Adrenal gland (tissue), 12 donors: ENCODE data around the gene PDGFRB. TPM values are rescaled to one million over a fixed set of nuclear protein-coding genes. Genes with fewer than 3 reads are reported as not detected.

Experiments used
- DNase-seq, 7 donors: peaks; one replicate each; pipeline ENCODE4 v3.0.0-alpha.2; 2019 to 2020
- H3K27ac ChIP-seq, 5 donors: fragments of 200-600 bp; sonication (generic) in 4 of 5; 1 replicate in 3 of 5; 2 replicates in 2 of 5; pipeline versions ENCODE4 v1.5.1 to v1.8.0; 2016 to 2020; ENCODE audit warnings: mild to moderate bottlenecking in 1 of 5
- H3K27me3 ChIP-seq: fragments of 200-600 bp; 2 replicates; pipeline ENCODE4 v1.8.0; 2021
- H3K36me3 ChIP-seq, 2 donors: fragments of 200-600 bp; replicated peaks in 1 of 2; 1 replicate in 1 of 2; 2 replicates in 1 of 2; pipeline versions ENCODE4 v1.5.1 to v1.8.0; 2018 to 2022
- H3K4me1 ChIP-seq, 2 donors: fragments of 200-600 bp; replicated peaks in 1 of 2; 1 replicate in 1 of 2; 2 replicates in 1 of 2; pipeline versions ENCODE4 v1.5.1 to v1.8.0; 2018 to 2021
- H3K4me3 ChIP-seq, 4 donors: fragments of 200-600 bp; sonication (generic) in 3 of 4; one replicate each; pipeline ENCODE4 v1.5.1; 2016 to 2018
- H3K9me3 ChIP-seq, 3 donors: fragments of 200-600 bp; sonication (generic) in 1 of 3; replicated peaks in 1 of 3; 1 replicate in 2 of 3; 2 replicates in 1 of 3; pipeline versions ENCODE4 v1.5.1 to v1.8.0; 2016 to 2021
- CTCF ChIP-seq, 6 experiments: fragments of 450-650 bp in 4 of 6; fragments of 200-600 bp in 2 of 6; sonication (generic) in 1 of 6; IDR thresholded peaks; 1 replicate in 5 of 6; 2 replicates in 1 of 6; pipeline versions ENCODE4 v1.5.1 to v1.8.0; 2016 to 2021; ENCODE audit warnings: antibody characterized with exemption in 6 of 6, mild to moderate bottlenecking in 2 of 6, moderate library complexity in 1 of 6
- POLR2A ChIP-seq, 2 donors: fragments of 450-650 bp; IDR thresholded peaks; one replicate each; pipeline ENCODE4 v1.6.1; 2017; ENCODE audit warnings: antibody characterized with exemption in 2 of 2, mild to moderate bottlenecking in 2 of 2, moderate library complexity in 1 of 2
- WGBS, 4 donors: extraction: QIAGEN DNeasy Blood & Tissue Kit in 2 of 4; methylation state at CpG; one replicate each; pipeline versions ENCODE4 v1.1.5 to v1.1.7; 2013 to 2017; 5-methylcytosine and 5-hydroxymethylcytosine counted together
- intact Hi-C, 2 donors: fragments of 100-400 bp; cut with DNase I; formaldehyde crosslinking; loops; one replicate each; pipeline versions ENCODE4 v1.14.1 to v1.15.0; 2022 to 2023
- polyA plus RNA-seq, 3 donors: library from polyadenylated mRNA; stranded (reverse); fragments of 200-250 nt in 2 of 3; fragments of 350-450 nt in 1 of 3; fragmentation: Illumina TruSeq in 1 of 3; extraction: RNeasy Lipid Tissue Mini Kit (QIAGEN cat#74804) in 1 of 3; gene quantifications; one replicate each; pipeline ENCODE4 v1.2.3, GENCODE V29; 2013 to 2014
- total RNA-seq, 9 donors: library from RNA; depleted of rRNA in 4 of 9; stranded (reverse); fragments of >200 nt in 4 of 9; fragments of 120-200 nt in 1 of 9; fragmentation: NEBNext Ultra II Directional in 1 of 9; extraction: Animal tissue kit (Norgen Biotek cat#: 25700) in 1 of 9; gene quantifications; one replicate each; pipeline versions ENCODE4 v1.1.0 to v1.2.4, GENCODE V29; 2013 to 2023
- donor health status: healthy with polysubstance abuse.
- donor health status: Bipolar disorder and iron deficiency.
- donor health status: DM: yes; HTN: yes; CAD: no.
- donor health status: DM: no; HTN: no; CAD: no.
- donor health status: DM: no; HTN: no; CAD: no.
- donor health status: DM: yes; HTN: yes; CAD: no.

Gene PDGFRB
- total and polyA plus RNA-seq, 12 donors, result 21.3 to 188 (median 73.1) TPM

GRCh38 chr5:150122536-150123481, 32.8 kb downstream of the PDGFRB start:
- no peak for DNase-seq
- TF ChIP-seq POLR2A (IDR thresholded peaks at IDR 0.05) (no peak), CTCF (IDR thresholded peaks at IDR 0.05) (no peak)
- intact Hi-C loops, result no loop called here

GRCh38 chr5:150122158-150122510, 33.5 kb downstream of the PDGFRB start:
- 61 to 100% (median 68%) methylated on average over 1 to 5 of the region's 5 CpGs; no CpG with 5 or more reads in 1 of the 4 donors for WGBS, 4 donors
- H3K4me1 ChIP-seq, result no peaks in the 10 kb centered on the region
- DNase-seq, result no peak
- intact Hi-C loops, result no loop called here
- TF ChIP-seq POLR2A (IDR thresholded peaks at IDR 0.05), result no peak
- TF ChIP-seq CTCF (IDR thresholded peaks at IDR 0.05), result no peak
- H3K9me3 ChIP-seq, result no peaks in the 10 kb centered on the region
- no peak overlapping the region for H3K4me3 ChIP-seq
- no peaks in the 10 kb centered on the region for H3K27me3 ChIP-seq
- peaks cover 0 to 9% of the 10 kb centered on the region in 2 donors for H3K36me3 ChIP-seq
- no peak overlapping the region for H3K27ac ChIP-seq

More at GRCh38 chr5:150122536-150123481, 32.8 kb downstream of the PDGFRB start:
- no peak overlapping the region for H3K4me3 ChIP-seq
- WGBS, 4 donors, result 90 to 95% (median 91%) methylated on average over 8 to 15 of the region's 15 CpGs
- H3K27ac ChIP-seq, result no peak overlapping the region
- no peaks in the 10 kb centered on the region for H3K27me3 ChIP-seq
- no peaks in the 10 kb centered on the region for H3K4me1 ChIP-seq
- H3K9me3 ChIP-seq, result no peaks in the 10 kb centered on the region
- peaks cover 0 to 9% of the 10 kb centered on the region in 2 donors for H3K36me3 ChIP-seq

GRCh38 chr5:150121448-150122157, 34.0 kb downstream of the PDGFRB start:
- no peak overlapping the region for H3K4me3 ChIP-seq
- DNase-seq, result peak in 1 of 7 donors; percentile 1
- no peaks in the 10 kb centered on the region for H3K27me3 ChIP-seq
- H3K9me3 ChIP-seq, result no peaks in the 10 kb centered on the region
- TF ChIP-seq POLR2A (IDR thresholded peaks at IDR 0.05) (no peak), CTCF (IDR thresholded peaks at IDR 0.05) (no peak)
- intact Hi-C loops, result no loop called here
- H3K27ac ChIP-seq, result no peak overlapping the region
- no peaks in the 10 kb centered on the region for H3K4me1 ChIP-seq
- peaks cover 0 to 9% of the 10 kb centered on the region in 2 donors for H3K36me3 ChIP-seq
- 88 to 92% (median 88%) methylated on average over 11 to 14 of the region's 14 CpGs for WGBS, 4 donors
